ENCODE data around the gene SERTAD1. TPM values are rescaled to one million over a fixed set of nuclear protein-coding genes. Genes with fewer than 3 reads are reported as not detected.

Gene SERTAD1
- total and polyA plus RNA-seq, 11 donors = 7.6 to 40.2 (median 11.5) TPM

- ATAC-seq = peak in 2 of 4 donors; percentile 3 to 9
- intact Hi-C loops (cut with DNase I) = loop anchor here in 6 of 10 donors (5.0 to 10.0 kb wide), 5 partner anchors 58 to 138 kb away; partner anchors contain the start of gene LTBP4 (in 3 of the 6)
- no peaks in the 10 kb centered on the region for H3K36me3 ChIP-seq
- no peaks in the 10 kb centered on the region for H3K9me3 ChIP-seq
- peak in 4 of 5 donors; percentile 21 to 67 (median 46) for DNase-seq
- H3K27me3 ChIP-seq = peaks cover 0 to 12% (median 0%) of the 10 kb centered on the region in 9 donors
- peak overlapping the region; percentile 15 to 85 (median 77) for H3K4me3 ChIP-seq
- WGBS, 4 donors = 14 to 21% (median 18%) methylated on average over 24 to 48 of the region's 48 CpGs
- peak overlapping the region in 11 of 12 donors; percentile 62 to 96 (median 80) for H3K27ac ChIP-seq
- TF ChIP-seq POLR2A (IDR thresholded peaks at IDR 0.05) (no peak), CTCF (IDR thresholded peaks at IDR 0.05) (no peak)
- peaks cover 0 to 48% (median 19%) of the 10 kb centered on the region in 12 donors for H3K4me1 ChIP-seq
Observed at GRCh38 chr19:40466219-40466984, 40.6 kb upstream of the SERTAD1 start.

- H3K27me3 ChIP-seq = peaks cover 0 to 12% (median 0%) of the 10 kb centered on the region in 9 donors
- DNase-seq = peak; percentile 99 to 100 (median 99)
- peak; percentile 96 to 97 (median 97) for ATAC-seq
- no peaks in the 10 kb centered on the region for H3K36me3 ChIP-seq
- 0 to 1% (median 0%) methylated on average over 26 to 54 of the region's 54 CpGs for WGBS, 4 donors
- peak within 1 kb of the TSS; percentile 28 to 96 (median 86) for H3K27ac ChIP-seq
- intact Hi-C loops (cut with DNase I) = loop anchor here in 6 of 10 donors (1.0 to 10.0 kb wide), 7 partner anchors 21 to 139 kb away; partner anchors contain the start of genes LTBP4 (in 3 of the 6), SERTAD1 (in 2 of the 6) and SERTAD3 (in 2 of the 6)
- TF ChIP-seq CTCF (IDR thresholded peaks at IDR 0.05) (no peak), POLR2A (IDR thresholded peaks at IDR 0.05) (peak; percentile 28 to 90)
- peak within 1 kb of the TSS; percentile 50 to 85 (median 78) for H3K4me3 ChIP-seq
- H3K4me1 ChIP-seq = peaks cover 0 to 55% (median 19%) of the 10 kb centered on the region in 12 donors
- H3K9me3 ChIP-seq = no peaks in the 10 kb centered on the region
Observed at GRCh38 chr19:40465557-40466218, 39.9 kb upstream of the SERTAD1 start, which contains the start of gene BLVRB. TSS of gene BLVRB (minus strand) at chr19:40465745. CDS start at chr19:40465688, 57 bp downstream.

GRCh38 chr19:40465025-40465556 is 39.3 kb upstream of the SERTAD1 start:
- peak; percentile 0 to 26 (median 2) for ATAC-seq
- no peak for DNase-seq
- TF ChIP-seq POLR2A (IDR thresholded peaks at IDR 0.05) = no peak
- no peak for TF ChIP-seq CTCF (IDR thresholded peaks at IDR 0.05)
- peak overlapping the region; percentile 50 to 85 (median 78) for H3K4me3 ChIP-seq
- peaks cover 0 to 12% (median 0%) of the 10 kb centered on the region in 9 donors for H3K27me3 ChIP-seq
- no peaks in the 10 kb centered on the region for H3K9me3 ChIP-seq
- peak overlapping the region; percentile 28 to 96 (median 86) for H3K27ac ChIP-seq
- H3K36me3 ChIP-seq = peaks cover 0 to 4% (median 0%) of the 10 kb centered on the region in 9 donors
- intact Hi-C loops (cut with DNase I) = loop anchor here in 6 of 10 donors (1.0 to 10.0 kb wide), 7 partner anchors 21 to 140 kb away; partner anchors contain the start of genes LTBP4 (in 3 of the 6), SERTAD1 (in 2 of the 6) and SERTAD3 (in 2 of the 6)
- 13 to 17% (median 15%) methylated on average over 10 to 11 of the region's 11 CpGs for WGBS, 4 donors
- peaks cover 0 to 58% (median 19%) of the 10 kb centered on the region in 12 donors for H3K4me1 ChIP-seq

Data from heart left ventricle (tissue), 16 donors.